Measurements from ENCODE around the gene HEMK1.

GRCh38 chr3:50599115-50599715, 29.9 kb downstream of the HEMK1 start:
- TF ChIP-seq CTCF (conservative IDR thresholded peaks at IDR 0.05 in 1 of 2, IDR thresholded peaks at IDR 0.05 in 1 of 2; ENCODE audit: extremely low read depth in 1 of 2, insufficient read depth in 1 of 2, low read depth in 1 of 2, low read length in 2 of 2) (no peak), EZH2 (IDR thresholded peaks at IDR 0.05; ENCODE audit: borderline replicate concordance, low read length) (no peak)
